Endothelial cell of umbilical vein (primary cell): ENCODE measurements around the gene ELOA. TPM values are rescaled to one million over a fixed set of nuclear protein-coding genes. Genes with fewer than 3 reads are reported as not detected.
"Not testable (repeated sequence)": the region's sequence is repeated elsewhere in the genome, so short reads cannot be mapped to it uniquely, and the experiment has no call there.

Experiments used
- BruUV-seq: library from RNA; stranded (reverse); fragments of 400-500 nt; replicated peaks from 2 replicates; lab custom pipeline; 2021; lab: Mats Ljungman, UMichigan
- CTCF ChIA-PET: fragments of 300-600, 350-600 bp; sonication (Branson Sonifier 250); formaldehyde crosslinking; loops from one replicate; lab custom pipeline; 2021; ENCODE audit warnings: antibody characterized with exemption, inconsistent platforms; lab: Charles Lee
- POLR2A ChIA-PET: fragments of 300-600, 350-600 bp; sonication (Branson Sonifier 250); formaldehyde crosslinking; loops from one replicate; lab custom pipeline; 2021; ENCODE audit warnings: antibody characterized with exemption, inconsistent platforms; lab: Charles Lee
- DNase-seq: peaks from one replicate; pipeline ENCODE4 v3.0.0-alpha.2; 2011; ENCODE audit warnings: low read depth, low spot score
- FAIRE-seq: peaks from 2 replicates; lab custom pipeline; 2011; peaks lifted over from hg19 to GRCh38; lab: Jason Lieb, UNC
- H2AFZ ChIP-seq: 2 replicates; pipeline ENCODE4 v1.6.0; 2012; ENCODE audit warnings: low read depth, low read length, control low read depth, inconsistent platforms
- H3K27ac ChIP-seq: 2 replicates; pipeline ENCODE4 v1.5.1; 2011; ENCODE audit warnings: low read depth, mild to moderate bottlenecking, control low read depth, low read length, moderate library complexity; ENCODE audit not compliant: insufficient read depth
- H3K27me3 ChIP-seq, 2 experiments: 2 replicates each; pipeline versions ENCODE4 v1.6.0 to v1.6.1; 2011; ENCODE audit warnings: low read length in 2 of 2, mixed read lengths in 1 of 2; ENCODE audit not compliant: control insufficient read depth in 2 of 2, insufficient read depth in 2 of 2
- H3K36me3 ChIP-seq, 2 experiments: 2 replicates in 1 of 2; 3 replicates in 1 of 2; pipeline ENCODE4 v1.5.1; 2011; ENCODE audit warnings: low read length in 2 of 2, mild to moderate bottlenecking in 1 of 2, moderate library complexity in 1 of 2; ENCODE audit not compliant: control insufficient read depth in 2 of 2, insufficient read depth in 2 of 2; ENCODE audit errors: extremely low read depth in 1 of 2
- H3K4me1 ChIP-seq: 3 replicates; pipeline ENCODE4 v1.5.1; 2011; ENCODE audit warnings: mild to moderate bottlenecking, low read length; ENCODE audit not compliant: control insufficient read depth, insufficient read depth; ENCODE audit errors: extremely low read depth
- H3K4me2 ChIP-seq: 2 replicates; pipeline ENCODE4 v1.6.1; 2011; ENCODE audit warnings: low read length, control low read depth, mixed read lengths; ENCODE audit not compliant: insufficient read depth
- H3K4me3 ChIP-seq, 3 experiments: fragments of 200-600 bp in 1 of 3; sonication (generic), shearing (Covaris generic) in 1 of 3; replicated peaks in 1 of 3; 2 replicates each; pipeline ENCODE4 v1.5.1; 2011 to 2016; ENCODE audit warnings: control low read depth in 3 of 3, low read length in 3 of 3, mild to moderate bottlenecking in 2 of 3, inconsistent platforms in 1 of 3, low read depth in 1 of 3, moderate library complexity in 1 of 3; ENCODE audit not compliant: insufficient read depth in 1 of 3
- H3K79me2 ChIP-seq: 2 replicates; pipeline ENCODE4 v1.6.0; 2012; ENCODE audit warnings: low read length, inconsistent platforms; ENCODE audit not compliant: control insufficient read depth, insufficient read depth
- H3K9ac ChIP-seq: replicated peaks from 2 replicates; pipeline ENCODE3; 2011; ENCODE audit warnings: low read length, control low read depth; ENCODE audit not compliant: insufficient read depth; ENCODE audit errors: extremely low read depth
- H3K9me1 ChIP-seq: replicated peaks from 3 replicates; pipeline ENCODE4 v1.6.0; 2011; ENCODE audit warnings: mild to moderate bottlenecking, low read length; ENCODE audit not compliant: control insufficient read depth, insufficient read depth; ENCODE audit errors: extremely low read depth
- H3K9me3 ChIP-seq: replicated peaks from 2 replicates; pipeline ENCODE4 v1.5.1; 2012; ENCODE audit warnings: low read length, inconsistent platforms; ENCODE audit not compliant: control insufficient read depth, insufficient read depth
- H4K20me1 ChIP-seq: replicated peaks from 2 replicates; pipeline ENCODE3; 2011; ENCODE audit warnings: mild to moderate bottlenecking, low read length; ENCODE audit not compliant: control insufficient read depth, insufficient read depth; ENCODE audit errors: extremely low read depth
- EZH2 ChIP-seq: IDR thresholded peaks from 2 replicates; pipeline ENCODE4 v1.6.1; 2012; ENCODE audit warnings: borderline replicate concordance, low read depth, mild to moderate bottlenecking, moderate library complexity, low read length, inconsistent platforms; ENCODE audit not compliant: severe bottlenecking
- FOS ChIP-seq: IDR thresholded peaks from 2 replicates; pipeline ENCODE4 v1.6.1; 2011; ENCODE audit warnings: mild to moderate bottlenecking, low read length, moderate library complexity, borderline replicate concordance; ENCODE audit not compliant: insufficient read depth
- GATA2 ChIP-seq: IDR thresholded peaks from 2 replicates; pipeline ENCODE4 v1.7.0; 2011; ENCODE audit warnings: low read depth, mild to moderate bottlenecking, moderate library complexity, mixed read lengths, low read length; ENCODE audit not compliant: insufficient read length, insufficient read depth
- JUN ChIP-seq: IDR thresholded peaks from 2 replicates; pipeline ENCODE4 v1.6.1; 2011; ENCODE audit warnings: borderline replicate concordance, low read depth; ENCODE audit not compliant: insufficient read length, insufficient read depth
- MYC ChIP-seq: IDR thresholded peaks from one replicate; pipeline ENCODE4 v1.6.1; 2011; ENCODE audit warnings: mild to moderate bottlenecking, low read depth, low read length
- POLR2A ChIP-seq: IDR thresholded peaks from 2 replicates; pipeline ENCODE4 v1.6.1; 2012; ENCODE audit warnings: low read depth, mild to moderate bottlenecking, control low read depth, low read length
- POLR2AphosphoS5 ChIP-seq: IDR thresholded peaks from 2 replicates; pipeline ENCODE4 v1.6.1; 2012; ENCODE audit warnings: low read depth, mild to moderate bottlenecking, control low read depth, low read length, moderate library complexity; ENCODE audit not compliant: insufficient read depth
- dilution Hi-C: fragments of 300-500 bp; cut with MboI; formaldehyde crosslinking; loops from one replicate; pipeline ENCODE4 v1.15.0; 2019; ENCODE audit warnings: low sequenced_read_pairs; ENCODE audit not compliant: extremely low pct_ligation_motif_present
- intact Hi-C: fragments of 100-400 bp; cut with micrococcal nuclease; formaldehyde crosslinking; loops from one replicate; pipeline ENCODE4 v1.10.0; 2022
- polyA plus RNA-seq, 4 experiments: library from polyadenylated mRNA; depleted of rRNA in 3 of 4; stranded (reverse) in 3 of 4; unstranded in 1 of 4; fragments of >200 nt; gene quantifications; 2 replicates each; pipeline versions ENCODE4 v1.2.1 to v1.2.3, GENCODE V29; 2011 to 2012; ENCODE audit warnings: missing spikeins in 1 of 4
- total RNA-seq: library from RNA; stranded (reverse); gene quantifications from 2 replicates; pipeline ENCODE4 v1.2.3, GENCODE V29; 2021
- TF ChIP-seq, protein P1 (sequence below), 2 donors: IDR thresholded peaks; 1 replicate in 1 of 2; 2 replicates in 1 of 2; pipeline ENCODE4 v1.5.1; 2011; ENCODE audit warnings: low read length in 2 of 2, mild to moderate bottlenecking in 2 of 2, moderate library complexity in 2 of 2, control low read depth in 1 of 2, inconsistent platforms in 1 of 2, low read depth in 1 of 2; ENCODE audit not compliant: insufficient read depth in 1 of 2; ENCODE audit errors: extremely low read depth in 1 of 2
- TF ChIP-seq, protein P2 (sequence below): IDR thresholded peaks from 2 replicates; pipeline ENCODE4 v1.6.1; 2011; ENCODE audit not compliant: insufficient read depth, insufficient read length

The ELOA gene
- total and polyA plus RNA-seq, 2 donors (not counting 3 experiments of a cell fraction or from before 2014, with no cell fraction given), result 11.9 to 42.6 TPM

DNA sequence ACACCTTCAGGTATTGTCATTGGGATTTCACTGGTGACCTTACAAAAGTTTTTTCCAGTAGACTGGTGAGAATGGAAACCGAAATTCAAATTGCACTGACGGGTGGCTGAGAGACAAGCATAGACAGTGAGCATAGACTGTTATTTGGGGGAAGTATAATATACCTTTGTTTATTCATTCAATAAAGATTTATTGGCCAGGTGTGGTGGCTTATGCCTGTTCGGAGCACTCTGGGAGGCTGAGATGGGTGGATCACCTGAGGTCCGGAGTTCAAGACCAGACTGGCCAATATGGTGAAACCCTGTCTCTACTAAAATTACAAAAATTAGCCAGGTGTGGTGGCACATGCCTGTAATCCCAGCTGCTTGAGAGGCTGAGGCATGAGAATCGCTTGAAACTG is 10.0 kb upstream of the ELOA start:
- H3K9me1 ChIP-seq, H3K4me3 ChIP-seq, H2AFZ ChIP-seq, H3K9ac ChIP-seq, POLR2A ChIA-PET, H3K9me3 ChIP-seq, dilution Hi-C loops, DNase-seq, H4K20me1 ChIP-seq, FAIRE-seq, H3K4me2 ChIP-seq, CTCF ChIA-PET, H3K4me1 ChIP-seq, intact Hi-C loops, H3K36me3 ChIP-seq, BruUV-seq, H3K27ac ChIP-seq, H3K27me3 ChIP-seq: not testable (repeated sequence)
- peaks cover 18% of the 10 kb centered on the region for H3K79me2 ChIP-seq

DNA sequence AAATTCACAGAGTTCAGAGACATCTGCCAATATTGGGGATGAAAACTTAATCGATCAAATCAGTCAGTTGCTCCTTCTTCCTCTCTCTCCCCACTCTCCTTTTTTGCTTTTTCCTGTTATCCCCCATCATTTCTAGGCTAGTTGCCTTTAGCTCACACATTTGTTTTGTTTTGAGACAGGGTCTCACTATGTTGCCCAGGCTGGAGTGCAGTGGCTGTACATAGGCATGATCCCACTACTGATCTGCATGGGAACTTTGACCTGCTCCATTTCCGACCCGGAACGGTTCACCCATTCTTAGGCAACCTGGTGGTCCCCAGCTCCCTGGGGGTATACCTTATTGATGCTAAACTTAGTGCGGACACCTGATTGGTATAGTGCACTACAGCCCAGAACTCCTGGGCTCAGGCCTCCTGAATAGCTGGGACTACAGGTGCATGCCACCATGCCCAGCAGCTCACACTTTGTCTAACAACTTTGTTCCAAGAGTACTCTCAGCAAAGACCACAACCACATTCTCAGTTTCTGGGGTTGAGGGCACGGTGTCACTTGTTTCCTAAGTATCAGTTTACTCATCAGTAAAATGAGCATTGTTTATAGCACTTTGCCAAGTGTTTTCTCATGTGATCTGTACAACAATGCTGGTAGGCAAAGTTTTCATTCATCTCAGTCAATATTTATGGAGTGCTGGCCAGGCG is 6.7 kb upstream of the ELOA start:
- intact Hi-C loops, result no loop called here
- POLR2A ChIA-PET, result no interaction called here
- Histone ChIP-seq H3K27me3 (no peaks in the 10 kb centered on the region), H3K36me3 (no peaks in the 10 kb centered on the region), H3K9ac (no peak overlapping the region), H3K4me1 (no peaks in the 10 kb centered on the region), H3K4me2 (no peak overlapping the region), H3K27ac (no peak overlapping the region), H3K9me1 (no peaks in the 10 kb centered on the region), H3K4me3 (no peak overlapping the region), H3K79me2 (peaks cover 11% of the 10 kb centered on the region), H3K9me3 (no peaks in the 10 kb centered on the region), H2AFZ (no peak overlapping the region), H4K20me1 (no peaks in the 10 kb centered on the region)
- CTCF ChIA-PET, result interaction anchor here (1.1 kb wide), 1 partner anchor 10 kb away, joined by 5 read pairs; no protein-coding TSS in a partner anchor
- dilution Hi-C loops, result no loop called here
- DNase-seq (no peak), FAIRE-seq (no peak)
- TF ChIP-seq JUN (no peak), FOS (no peak), MYC (no peak), POLR2A (no peak), GATA2 (no peak), POLR2AphosphoS5 (no peak), EZH2 (no peak)
- TF ChIP-seq, protein P1, sequence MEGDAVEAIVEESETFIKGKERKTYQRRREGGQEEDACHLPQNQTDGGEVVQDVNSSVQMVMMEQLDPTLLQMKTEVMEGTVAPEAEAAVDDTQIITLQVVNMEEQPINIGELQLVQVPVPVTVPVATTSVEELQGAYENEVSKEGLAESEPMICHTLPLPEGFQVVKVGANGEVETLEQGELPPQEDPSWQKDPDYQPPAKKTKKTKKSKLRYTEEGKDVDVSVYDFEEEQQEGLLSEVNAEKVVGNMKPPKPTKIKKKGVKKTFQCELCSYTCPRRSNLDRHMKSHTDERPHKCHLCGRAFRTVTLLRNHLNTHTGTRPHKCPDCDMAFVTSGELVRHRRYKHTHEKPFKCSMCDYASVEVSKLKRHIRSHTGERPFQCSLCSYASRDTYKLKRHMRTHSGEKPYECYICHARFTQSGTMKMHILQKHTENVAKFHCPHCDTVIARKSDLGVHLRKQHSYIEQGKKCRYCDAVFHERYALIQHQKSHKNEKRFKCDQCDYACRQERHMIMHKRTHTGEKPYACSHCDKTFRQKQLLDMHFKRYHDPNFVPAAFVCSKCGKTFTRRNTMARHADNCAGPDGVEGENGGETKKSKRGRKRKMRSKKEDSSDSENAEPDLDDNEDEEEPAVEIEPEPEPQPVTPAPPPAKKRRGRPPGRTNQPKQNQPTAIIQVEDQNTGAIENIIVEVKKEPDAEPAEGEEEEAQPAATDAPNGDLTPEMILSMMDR (IDR thresholded peaks at IDR 0.05; ENCODE audit: extremely low read depth in 1 of 2, insufficient read depth in 1 of 2, low read depth in 1 of 2, low read length in 2 of 2), result no peak
- TF ChIP-seq, protein P2, sequence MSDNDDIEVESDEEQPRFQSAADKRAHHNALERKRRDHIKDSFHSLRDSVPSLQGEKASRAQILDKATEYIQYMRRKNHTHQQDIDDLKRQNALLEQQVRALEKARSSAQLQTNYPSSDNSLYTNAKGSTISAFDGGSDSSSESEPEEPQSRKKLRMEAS, result no peak
- BruUV-seq, result no TSS peak
